ENCODE results near the gene UMODL1. TPM values are rescaled to one million over a fixed set of nuclear protein-coding genes. Genes with fewer than 3 reads are reported as not detected.

UMODL1 gene
- total RNA-seq, 1 experiment from 2014 or later = 2.3 TPM

GRCh38 chr21:42037516-42037915 is 33.6 kb upstream of the UMODL1 start:
- DNase-seq = no peak
- H3K9me3 ChIP-seq (ENCODE audit: low read length) = no peaks in the 10 kb centered on the region
- H3K27ac ChIP-seq (ENCODE audit: low read length) = no peak overlapping the region
- no peaks in the 10 kb centered on the region for H3K36me3 ChIP-seq (ENCODE audit: insufficient read depth, low read length)
- no peak overlapping the region for H3K4me3 ChIP-seq (ENCODE audit: low read length)
- no peak overlapping the region for H3K9ac ChIP-seq (ENCODE audit: low read length)
- H3K27me3 ChIP-seq (ENCODE audit: low read length) = no peaks in the 10 kb centered on the region
- no peak overlapping the region for H3K4me2 ChIP-seq (ENCODE audit: low read depth, low read length, poor library complexity, severe bottlenecking)
- no peak overlapping the region for H2AFZ ChIP-seq (ENCODE audit: low read length)
- no peaks in the 10 kb centered on the region for H3K9me2 ChIP-seq (replicated peaks; ENCODE audit: insufficient read depth, low read length)
- no peaks in the 10 kb centered on the region for H3K4me1 ChIP-seq (ENCODE audit: low read length)
- no peaks in the 10 kb centered on the region for H4K20me1 ChIP-seq (ENCODE audit: insufficient read depth, low read depth, low read length)
- no peaks in the 10 kb centered on the region for H3K79me2 ChIP-seq (ENCODE audit: low read length)

- Histone ChIP-seq H2AFZ (ENCODE audit: low read length) (no peak overlapping the region), H3K79me2 (ENCODE audit: low read length) (no peaks in the 10 kb centered on the region), H4K20me1 (ENCODE audit: insufficient read depth, low read depth, low read length) (0 out of 2 replicates have a peak, but pooled peaks cover 3% of the 10 kb centered on the region), H3K9me3 (ENCODE audit: low read length) (no peaks in the 10 kb centered on the region), H3K4me2 (ENCODE audit: low read depth, low read length, poor library complexity, severe bottlenecking) (no peak overlapping the region), H3K27ac (ENCODE audit: low read length) (no peak overlapping the region), H3K9me2 (replicated peaks; ENCODE audit: insufficient read depth, low read length) (no peaks in the 10 kb centered on the region), H3K9ac (ENCODE audit: low read length) (no peak overlapping the region), H3K36me3 (ENCODE audit: insufficient read depth, low read length) (no peaks in the 10 kb centered on the region), H3K27me3 (ENCODE audit: low read length) (no peaks in the 10 kb centered on the region), H3K4me3 (ENCODE audit: low read length) (no peak overlapping the region), H3K4me1 (ENCODE audit: low read length) (no peaks in the 10 kb centered on the region)
- no peak for DNase-seq
Measured at GRCh38 chr21:42037943-42038342, 33.2 kb upstream of the UMODL1 start.

GRCh38 chr21:42038393-42038792 is 32.7 kb upstream of the UMODL1 start:
- Histone ChIP-seq H3K4me3 (ENCODE audit: low read length) (no peak overlapping the region), H3K79me2 (ENCODE audit: low read length) (no peaks in the 10 kb centered on the region), H3K27ac (ENCODE audit: low read length) (no peak overlapping the region), H2AFZ (ENCODE audit: low read length) (no peak overlapping the region), H3K9ac (ENCODE audit: low read length) (no peak overlapping the region), H3K9me3 (ENCODE audit: low read length) (no peaks in the 10 kb centered on the region), H3K4me1 (ENCODE audit: low read length) (no peaks in the 10 kb centered on the region), H3K4me2 (ENCODE audit: low read depth, low read length, poor library complexity, severe bottlenecking) (no peak overlapping the region), H3K27me3 (ENCODE audit: low read length) (no peaks in the 10 kb centered on the region), H3K9me2 (replicated peaks; ENCODE audit: insufficient read depth, low read length) (no peaks in the 10 kb centered on the region), H3K36me3 (ENCODE audit: insufficient read depth, low read length) (no peaks in the 10 kb centered on the region), H4K20me1 (ENCODE audit: insufficient read depth, low read depth, low read length) (0 out of 2 replicates have a peak, but pooled peaks cover 5% of the 10 kb centered on the region)
- DNase-seq = no peak

GRCh38 chr21:42038826-42039425 is 32.2 kb upstream of the UMODL1 start:
- no peak for DNase-seq
- no peak overlapping the region for H3K4me3 ChIP-seq (ENCODE audit: low read length)

GRCh38 chr21:42039470-42039901 is 31.6 kb upstream of the UMODL1 start:
- Histone ChIP-seq H4K20me1 (ENCODE audit: insufficient read depth, low read depth, low read length) (0 out of 2 replicates have a peak, but pooled peaks cover 5% of the 10 kb centered on the region), H3K4me3 (ENCODE audit: low read length) (no peak overlapping the region), H3K9me3 (ENCODE audit: low read length) (no peaks in the 10 kb centered on the region), H2AFZ (ENCODE audit: low read length) (no peak overlapping the region), H3K27me3 (ENCODE audit: low read length) (no peaks in the 10 kb centered on the region), H3K9ac (ENCODE audit: low read length) (no peak overlapping the region), H3K4me2 (ENCODE audit: low read depth, low read length, poor library complexity, severe bottlenecking) (no peak overlapping the region), H3K27ac (ENCODE audit: low read length) (no peak overlapping the region), H3K9me2 (replicated peaks; ENCODE audit: insufficient read depth, low read length) (no peaks in the 10 kb centered on the region), H3K79me2 (ENCODE audit: low read length) (no peaks in the 10 kb centered on the region), H3K4me1 (ENCODE audit: low read length) (no peaks in the 10 kb centered on the region), H3K36me3 (ENCODE audit: insufficient read depth, low read length) (no peaks in the 10 kb centered on the region)
- no peak for DNase-seq

More at GRCh38 chr21:42038826-42039425, 32.2 kb upstream of the UMODL1 start:
- H4K20me1 ChIP-seq (ENCODE audit: insufficient read depth, low read depth, low read length) = 0 out of 2 replicates have a peak, but pooled peaks cover 5% of the 10 kb centered on the region
- no peaks in the 10 kb centered on the region for H3K9me2 ChIP-seq (replicated peaks; ENCODE audit: insufficient read depth, low read length)
- H3K36me3 ChIP-seq (ENCODE audit: insufficient read depth, low read length) = no peaks in the 10 kb centered on the region
- no peaks in the 10 kb centered on the region for H3K4me1 ChIP-seq (ENCODE audit: low read length)
- H3K9me3 ChIP-seq (ENCODE audit: low read length) = no peaks in the 10 kb centered on the region
- no peak overlapping the region for H3K4me2 ChIP-seq (ENCODE audit: low read depth, low read length, poor library complexity, severe bottlenecking)
- no peaks in the 10 kb centered on the region for H3K27me3 ChIP-seq (ENCODE audit: low read length)
- no peaks in the 10 kb centered on the region for H3K79me2 ChIP-seq (ENCODE audit: low read length)
- no peak overlapping the region for H2AFZ ChIP-seq (ENCODE audit: low read length)
- H3K27ac ChIP-seq (ENCODE audit: low read length) = no peak overlapping the region
- H3K9ac ChIP-seq (ENCODE audit: low read length) = no peak overlapping the region

- Histone ChIP-seq H3K9ac (ENCODE audit: low read length) (no peak overlapping the region), H3K27me3 (ENCODE audit: low read length) (no peaks in the 10 kb centered on the region), H4K20me1 (ENCODE audit: insufficient read depth, low read depth, low read length) (0 out of 2 replicates have a peak, but pooled peaks cover 5% of the 10 kb centered on the region), H3K9me3 (ENCODE audit: low read length) (no peaks in the 10 kb centered on the region), H3K4me1 (ENCODE audit: low read length) (no peaks in the 10 kb centered on the region), H3K4me3 (ENCODE audit: low read length) (no peak overlapping the region), H2AFZ (ENCODE audit: low read length) (no peak overlapping the region), H3K9me2 (replicated peaks; ENCODE audit: insufficient read depth, low read length) (no peaks in the 10 kb centered on the region), H3K4me2 (ENCODE audit: low read depth, low read length, poor library complexity, severe bottlenecking) (no peak overlapping the region), H3K27ac (ENCODE audit: low read length) (no peak overlapping the region), H3K36me3 (ENCODE audit: insufficient read depth, low read length) (no peaks in the 10 kb centered on the region), H3K79me2 (ENCODE audit: low read length) (no peaks in the 10 kb centered on the region)
- no peak for DNase-seq
Measured at GRCh38 chr21:42039911-42040351, 31.2 kb upstream of the UMODL1 start.

- Histone ChIP-seq H3K79me2 (ENCODE audit: low read length) (no peaks in the 10 kb centered on the region), H3K27ac (ENCODE audit: low read length) (no peak overlapping the region), H4K20me1 (ENCODE audit: insufficient read depth, low read depth, low read length) (0 out of 2 replicates have a peak, but pooled peaks cover 5% of the 10 kb centered on the region), H3K4me1 (ENCODE audit: low read length) (no peaks in the 10 kb centered on the region), H3K4me3 (ENCODE audit: low read length) (no peak overlapping the region), H3K9me2 (replicated peaks; ENCODE audit: insufficient read depth, low read length) (no peaks in the 10 kb centered on the region), H3K9ac (ENCODE audit: low read length) (no peak overlapping the region), H3K9me3 (ENCODE audit: low read length) (no peaks in the 10 kb centered on the region), H2AFZ (ENCODE audit: low read length) (no peak overlapping the region), H3K4me2 (ENCODE audit: low read depth, low read length, poor library complexity, severe bottlenecking) (no peak overlapping the region), H3K27me3 (ENCODE audit: low read length) (no peaks in the 10 kb centered on the region), H3K36me3 (ENCODE audit: insufficient read depth, low read length) (no peaks in the 10 kb centered on the region)
- no peak for DNase-seq
Measured at GRCh38 chr21:42040411-42041180, 30.5 kb upstream of the UMODL1 start.

- H3K36me3 ChIP-seq (ENCODE audit: insufficient read depth, low read length) = no peaks in the 10 kb centered on the region
- no peak overlapping the region for H3K27ac ChIP-seq (ENCODE audit: low read length)
- DNase-seq = no peak
- no peaks in the 10 kb centered on the region for H3K27me3 ChIP-seq (ENCODE audit: low read length)
- no peaks in the 10 kb centered on the region for H3K4me1 ChIP-seq (ENCODE audit: low read length)
- H3K79me2 ChIP-seq (ENCODE audit: low read length) = no peaks in the 10 kb centered on the region
- H3K9ac ChIP-seq (ENCODE audit: low read length) = no peak overlapping the region
- H2AFZ ChIP-seq (ENCODE audit: low read length) = no peak overlapping the region
- 0 out of 2 replicates have a peak, but pooled peaks cover 5% of the 10 kb centered on the region for H4K20me1 ChIP-seq (ENCODE audit: insufficient read depth, low read depth, low read length)
- H3K9me2 ChIP-seq (replicated peaks; ENCODE audit: insufficient read depth, low read length) = no peaks in the 10 kb centered on the region
- H3K4me3 ChIP-seq (ENCODE audit: low read length) = no peak overlapping the region
- H3K9me3 ChIP-seq (ENCODE audit: low read length) = no peaks in the 10 kb centered on the region
- H3K4me2 ChIP-seq (ENCODE audit: low read depth, low read length, poor library complexity, severe bottlenecking) = no peak overlapping the region
Measured at GRCh38 chr21:42041246-42041645, 29.9 kb upstream of the UMODL1 start.
